ENCODE results near the gene PIR.

PIR gene

DNA sequence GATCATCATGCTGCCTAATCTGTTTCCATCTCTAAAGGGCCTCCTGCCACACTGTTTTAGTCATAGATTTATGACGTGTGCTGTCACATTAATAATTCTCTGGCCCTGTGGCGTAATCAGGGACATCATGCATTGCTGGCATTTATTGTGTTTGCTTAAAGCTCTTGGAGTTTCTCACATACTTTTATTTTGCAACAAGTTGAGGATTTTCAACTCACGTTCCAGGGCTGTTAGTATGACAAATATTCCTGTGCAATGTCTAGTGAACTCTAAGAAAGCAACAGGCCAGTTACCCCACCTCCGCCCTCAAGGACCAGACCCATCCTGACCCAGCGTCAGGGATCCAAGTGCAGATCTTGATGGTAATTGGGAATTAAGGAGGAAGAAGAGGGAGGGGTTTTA lies 150.1 kb downstream of the PIR start:
- DNase-seq: no peak

DNA sequence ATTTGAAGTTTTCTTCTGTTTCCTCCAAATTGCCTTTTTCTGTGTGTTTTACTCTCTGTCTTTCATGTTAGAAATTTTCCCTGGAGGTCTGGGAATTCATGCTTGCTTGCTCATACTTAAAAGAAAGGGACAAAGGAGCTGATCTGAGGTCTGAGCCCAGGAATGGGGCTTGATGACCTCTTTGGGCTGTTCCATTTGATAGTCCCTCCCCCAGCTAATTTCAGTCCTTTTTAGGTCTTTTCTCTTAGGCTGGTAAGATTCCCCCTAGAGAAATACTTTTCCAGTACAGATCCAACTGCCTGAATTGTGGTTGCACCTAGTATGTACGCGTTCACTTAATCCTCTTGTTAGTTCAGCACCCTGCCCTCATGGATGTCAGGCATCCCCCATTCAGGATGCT lies 152.3 kb downstream of the PIR start:
- DNase-seq: no peak

DNA sequence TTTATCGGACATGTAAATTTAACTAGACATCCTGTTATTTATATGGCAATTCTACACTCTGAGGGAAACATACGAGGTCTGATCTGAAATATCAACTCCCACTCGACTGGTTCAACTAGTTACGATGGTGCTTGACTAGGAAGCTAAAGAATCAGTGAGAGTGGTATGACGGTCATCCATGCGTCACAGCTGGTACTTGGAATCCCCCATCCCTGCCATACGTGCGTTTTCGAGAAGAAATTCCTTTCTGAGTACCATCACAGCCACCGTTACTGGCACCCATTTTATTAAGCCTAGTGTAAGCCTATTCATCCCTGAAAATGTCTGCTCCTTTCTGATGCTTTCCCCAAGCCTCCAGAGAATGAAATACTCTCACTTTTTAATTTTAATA lies 157.1 kb downstream of the PIR start:
- DNase-seq: peak; percentile 19

DNA sequence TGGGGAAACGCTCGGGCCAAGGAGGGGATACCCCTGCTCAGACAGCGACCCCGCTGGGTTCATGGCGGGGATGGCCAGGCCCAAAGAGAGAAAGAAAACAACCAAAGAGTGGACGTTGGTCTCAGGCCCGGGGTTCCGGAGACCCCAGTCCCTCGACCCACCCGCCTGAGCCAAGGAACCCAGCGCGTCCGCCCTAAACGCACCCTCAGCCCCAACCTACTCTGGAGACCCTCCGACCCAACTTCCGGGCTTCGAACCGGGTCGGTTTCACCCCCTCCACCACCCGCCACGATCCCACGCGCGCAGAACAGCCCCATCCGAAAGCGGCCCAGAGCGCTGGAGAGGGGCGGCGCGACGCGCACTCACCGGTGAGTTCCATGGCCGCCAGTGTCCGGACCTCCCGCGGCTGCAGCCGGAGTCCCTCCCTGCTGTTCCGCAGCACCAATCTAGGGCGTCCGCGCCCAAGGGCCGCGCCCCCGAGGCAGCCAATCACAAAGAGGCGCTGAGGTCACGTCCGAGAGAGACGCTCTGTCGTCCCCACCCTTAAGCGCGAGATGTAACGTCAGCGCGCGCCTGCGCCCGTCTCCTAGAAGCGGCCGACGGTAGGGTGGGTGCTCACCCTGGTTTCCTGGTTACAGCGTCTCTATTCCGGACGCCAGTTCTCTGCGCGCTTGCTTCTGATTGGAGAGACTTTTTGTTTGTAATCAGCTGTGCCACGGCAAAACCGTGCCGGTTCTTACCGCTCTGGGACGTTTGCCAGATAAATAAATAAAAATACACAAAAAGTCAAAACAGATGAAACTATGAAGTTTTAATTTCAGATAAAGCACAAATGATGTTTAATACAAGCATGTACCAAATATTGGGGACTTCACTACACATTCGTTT lies 157.8 kb downstream of the PIR start, which contains the start of gene PIGA:
Gene PIGA (minus strand): TSS at position 389 of the 888 bp plus-strand sequence. CDS start 3,593 bp downstream, outside the sequence.
- DNase-seq: peak; percentile 85

Data from stimulated activated CD4-positive, alpha-beta T cell treated with anti-CD3 and anti-CD28 coated beads, Interleukin-4, amount 100 ng/mL, for 1 hour (primary cell).